HCT116 (cell line): ENCODE measurements around the gene AMACR. TPM values are rescaled to one million over a fixed set of nuclear protein-coding genes. Genes with fewer than 3 reads are reported as not detected.

Source experiments
- ATAC-seq: fragments of 200-7000 bp; cut with Tn5 transposase; 2 replicates; pipeline ENCODE4 v1.9.1; 2020; ENCODE audit warnings: mild to moderate bottlenecking, moderate library complexity
- BruUV-seq: library from RNA; stranded (reverse); fragments of 400-500 nt; replicated peaks from 2 replicates; lab custom pipeline; 2021; lab: Mats Ljungman, UMichigan
- CTCF ChIA-PET: fragments of 300-600 bp; sonication (Branson Sonifier 250); formaldehyde crosslinking; loops from one replicate; lab custom pipeline; 2021; ENCODE audit warnings: antibody characterized with exemption; lab: Charles Lee
- POLR2A ChIA-PET: fragments of 300-600, 350-600 bp; sonication (Branson Sonifier 250); formaldehyde crosslinking; loops from one replicate; lab custom pipeline; 2021; ENCODE audit warnings: antibody characterized with exemption; lab: Charles Lee
- RAD21 ChIA-PET, 2 experiments: fragments of 300-600 bp; sonication (Branson Sonifier 250); formaldehyde crosslinking; loops; one replicate each; lab custom pipeline; 2023; ENCODE audit warnings: low total read pairs in 2 of 2; ENCODE audit not compliant: uncharacterized antibody in 2 of 2, unreplicated experiment in 2 of 2, low non-redundant PET in 1 of 2; lab: Charles Lee
- DNase-seq: peaks from one replicate; pipeline ENCODE4 v3.0.0-alpha.2; 2010; ENCODE audit warnings: low read depth, low spot score
- H2AFZ ChIP-seq: fragments of 200-600 bp; shearing (Covaris generic), sonication (generic); 2 replicates; pipeline ENCODE4 v1.6.1; 2017; ENCODE audit warnings: low read depth, mixed run types, mixed read lengths, antibody characterized with exemption, low read length; ENCODE audit not compliant: poor library complexity, severe bottlenecking
- H3K27ac ChIP-seq: 2 replicates; pipeline ENCODE4 v1.5.1; 2012; ENCODE audit warnings: low read depth, low read length
- H3K27me3 ChIP-seq: fragments of 200-600 bp; sonication (generic); 2 replicates; pipeline ENCODE4 v1.6.1; 2016; ENCODE audit warnings: mixed run types, low read length, mixed read lengths; ENCODE audit not compliant: insufficient read depth
- H3K36me3 ChIP-seq, 2 experiments: fragments of 200-500 bp in 1 of 2; fragments of 200-600 bp in 1 of 2; sonication (Bioruptor generic) in 1 of 2; sonication (generic) in 1 of 2; 2 replicates each; pipeline versions ENCODE4 v1.5.1 to v1.6.1; 2014 to 2016; ENCODE audit warnings: low read length in 2 of 2, inconsistent platforms in 1 of 2, mixed read lengths in 1 of 2, mixed run types in 1 of 2; ENCODE audit not compliant: insufficient read depth in 2 of 2, control insufficient read depth in 1 of 2
- H3K4me1 ChIP-seq, 2 experiments: fragments of 200-600 bp in 1 of 2; sonication (generic) in 1 of 2; 2 replicates each; pipeline versions ENCODE4 v1.5.1 to v1.6.1; 2012 to 2017; ENCODE audit warnings: low read length in 2 of 2, inconsistent platforms in 1 of 2, mild to moderate bottlenecking in 1 of 2, mixed read lengths in 1 of 2, mixed run types in 1 of 2, moderate library complexity in 1 of 2; ENCODE audit not compliant: insufficient read depth in 2 of 2, control insufficient read depth in 1 of 2
- H3K4me2 ChIP-seq: fragments of 200-600 bp; sonication (generic); 2 replicates; pipeline ENCODE4 v1.6.1; 2017; ENCODE audit warnings: mixed run types, low read length, mixed read lengths
- H3K4me3 ChIP-seq, 2 experiments: fragments of 200-600 bp in 1 of 2; sonication (generic) in 1 of 2; replicated peaks in 1 of 2; 2 replicates each; pipeline ENCODE4 v1.5.1; 2011 to 2016; ENCODE audit warnings: low read length in 2 of 2, control low read depth in 1 of 2, low read depth in 1 of 2, mild to moderate bottlenecking in 1 of 2, mixed read lengths in 1 of 2, mixed run types in 1 of 2
- H3K79me2 ChIP-seq: fragments of 200-600 bp; sonication (generic); 2 replicates; pipeline ENCODE4 v1.6.1; 2017; ENCODE audit warnings: mild to moderate bottlenecking, mixed run types, low read length, moderate library complexity, mixed read lengths; ENCODE audit not compliant: insufficient read depth
- H3K9ac ChIP-seq: fragments of 200-600 bp; sonication (generic); 2 replicates; pipeline ENCODE4 v1.6.1; 2016; ENCODE audit warnings: low read length, mixed read lengths
- H3K9me2 ChIP-seq: fragments of 200-600 bp; sonication (generic), shearing (Covaris generic); 2 replicates; pipeline ENCODE4 v1.6.1; 2017; ENCODE audit warnings: mixed run types, mild to moderate bottlenecking, moderate library complexity; ENCODE audit not compliant: insufficient read depth
- H3K9me3 ChIP-seq, 2 experiments: fragments of 200-500 bp in 1 of 2; fragments of 200-600 bp in 1 of 2; sonication (Bioruptor generic) in 1 of 2; sonication (generic) in 1 of 2; 2 replicates each; pipeline ENCODE4 v1.6.1; 2014 to 2017; ENCODE audit warnings: low read length in 2 of 2, mixed read lengths in 2 of 2, inconsistent platforms in 1 of 2, low read depth in 1 of 2, mild to moderate bottlenecking in 1 of 2, mixed run types in 1 of 2, moderate library complexity in 1 of 2; ENCODE audit not compliant: control insufficient read depth in 1 of 2, insufficient read depth in 1 of 2
- H4K20me1 ChIP-seq: fragments of 200-600 bp; sonication (generic), shearing (Covaris generic); 2 replicates; pipeline ENCODE4 v1.6.1; 2017; ENCODE audit warnings: mixed run types, mild to moderate bottlenecking, moderate library complexity; ENCODE audit not compliant: insufficient read depth
- ATF3 ChIP-seq: IDR thresholded peaks from 2 replicates; pipeline ENCODE4 v1.6.1; 2012
- CBX3 ChIP-seq: IDR thresholded peaks from 2 replicates; pipeline ENCODE4 v1.6.1; 2012; ENCODE audit warnings: low read depth
- EGR1 ChIP-seq: IDR thresholded peaks from 2 replicates; pipeline ENCODE4 v1.6.1; 2012; ENCODE audit warnings: low read depth
- ELF1 ChIP-seq: IDR thresholded peaks from 2 replicates; pipeline ENCODE4 v1.6.1; 2012; ENCODE audit warnings: low read depth, borderline replicate concordance
- EZH2phosphoT487 ChIP-seq: fragments of 200-600 bp; IDR thresholded peaks from 2 replicates; pipeline ENCODE4 v1.6.1; 2018; ENCODE audit warnings: antibody characterized with exemption, borderline replicate concordance
- POLR2A ChIP-seq: IDR thresholded peaks from 2 replicates; pipeline ENCODE4 v1.7.0; 2011; ENCODE audit warnings: borderline replicate concordance; ENCODE audit not compliant: insufficient read depth, insufficient read length; ENCODE audit errors: extremely low read depth
- POLR2AphosphoS5 ChIP-seq: IDR thresholded peaks from 2 replicates; pipeline ENCODE4 v1.6.1; 2011; ENCODE audit warnings: mild to moderate bottlenecking, low read depth, low read length, moderate library complexity
- SP1 ChIP-seq: IDR thresholded peaks from 2 replicates; pipeline ENCODE4 v1.6.1; 2012; ENCODE audit warnings: low read depth
- TCF7L2 ChIP-seq: IDR thresholded peaks from 2 replicates; pipeline ENCODE4 v1.7.0; 2011; ENCODE audit warnings: borderline replicate concordance, inconsistent platforms; ENCODE audit not compliant: insufficient read depth, insufficient read length; ENCODE audit errors: extremely low read depth
- YY1 ChIP-seq: IDR thresholded peaks from 2 replicates; pipeline ENCODE4 v1.6.1; 2011; ENCODE audit warnings: low read length, low read depth, moderate library complexity, mild to moderate bottlenecking; ENCODE audit not compliant: insufficient replicate concordance; ENCODE audit errors: extremely low read depth
- ZNF274 ChIP-seq: fragments of 200-500 bp; sonication (Bioruptor generic); IDR thresholded peaks from 2 replicates; pipeline ENCODE4 v1.6.1; 2014; ENCODE audit warnings: mild to moderate bottlenecking, low read depth, low read length, inconsistent platforms
- intact Hi-C: fragments of 100-400 bp; cut with micrococcal nuclease; formaldehyde crosslinking; loops from 2 replicates; pipeline ENCODE4 v1.10.0; 2022
- total RNA-seq: library from RNA; stranded (reverse); gene quantifications from one replicate; pipeline ENCODE4 v1.2.1, GENCODE V29; 2021; ENCODE audit not compliant: unreplicated experiment
- TF ChIP-seq, protein P1 (sequence below), 3 experiments: fragments of 200-600 bp in 1 of 3; sonication (generic) in 1 of 3; IDR thresholded peaks in 2 of 3; conservative IDR thresholded peaks in 1 of 3; 2 replicates each; pipeline ENCODE4 v1.5.1; 2012 to 2017; ENCODE audit warnings: low read depth in 2 of 3, low read length in 2 of 3, antibody characterized with exemption in 1 of 3, borderline replicate concordance in 1 of 3, control low read depth in 1 of 3, mild to moderate bottlenecking in 1 of 3, mixed read lengths in 1 of 3, mixed run types in 1 of 3, moderate library complexity in 1 of 3; ENCODE audit not compliant: insufficient read depth in 1 of 3
- TF ChIP-seq, protein P2 (sequence below): IDR thresholded peaks from 2 replicates; pipeline ENCODE4 v1.6.1; 2012; ENCODE audit warnings: low read depth

AMACR gene
- total RNA-seq, 1 experiment from 2014 or later: 4.3 TPM

GRCh38 chr5:34022121-34022705 is 14.4 kb upstream of the AMACR start (continued):
- TF ChIP-seq, protein P1, sequence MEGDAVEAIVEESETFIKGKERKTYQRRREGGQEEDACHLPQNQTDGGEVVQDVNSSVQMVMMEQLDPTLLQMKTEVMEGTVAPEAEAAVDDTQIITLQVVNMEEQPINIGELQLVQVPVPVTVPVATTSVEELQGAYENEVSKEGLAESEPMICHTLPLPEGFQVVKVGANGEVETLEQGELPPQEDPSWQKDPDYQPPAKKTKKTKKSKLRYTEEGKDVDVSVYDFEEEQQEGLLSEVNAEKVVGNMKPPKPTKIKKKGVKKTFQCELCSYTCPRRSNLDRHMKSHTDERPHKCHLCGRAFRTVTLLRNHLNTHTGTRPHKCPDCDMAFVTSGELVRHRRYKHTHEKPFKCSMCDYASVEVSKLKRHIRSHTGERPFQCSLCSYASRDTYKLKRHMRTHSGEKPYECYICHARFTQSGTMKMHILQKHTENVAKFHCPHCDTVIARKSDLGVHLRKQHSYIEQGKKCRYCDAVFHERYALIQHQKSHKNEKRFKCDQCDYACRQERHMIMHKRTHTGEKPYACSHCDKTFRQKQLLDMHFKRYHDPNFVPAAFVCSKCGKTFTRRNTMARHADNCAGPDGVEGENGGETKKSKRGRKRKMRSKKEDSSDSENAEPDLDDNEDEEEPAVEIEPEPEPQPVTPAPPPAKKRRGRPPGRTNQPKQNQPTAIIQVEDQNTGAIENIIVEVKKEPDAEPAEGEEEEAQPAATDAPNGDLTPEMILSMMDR (IDR thresholded peaks at IDR 0.05 in 2 of 3, conservative IDR thresholded peaks at IDR 0.05 in 1 of 3; ENCODE audit: borderline replicate concordance in 1 of 3, insufficient read depth in 1 of 3, low read depth in 2 of 3, low read length in 2 of 3): no peak
- TF ChIP-seq SP1: no peak
- TF ChIP-seq POLR2AphosphoS5: no peak
- TF ChIP-seq, all 23 proteins: peak for 0

DNA sequence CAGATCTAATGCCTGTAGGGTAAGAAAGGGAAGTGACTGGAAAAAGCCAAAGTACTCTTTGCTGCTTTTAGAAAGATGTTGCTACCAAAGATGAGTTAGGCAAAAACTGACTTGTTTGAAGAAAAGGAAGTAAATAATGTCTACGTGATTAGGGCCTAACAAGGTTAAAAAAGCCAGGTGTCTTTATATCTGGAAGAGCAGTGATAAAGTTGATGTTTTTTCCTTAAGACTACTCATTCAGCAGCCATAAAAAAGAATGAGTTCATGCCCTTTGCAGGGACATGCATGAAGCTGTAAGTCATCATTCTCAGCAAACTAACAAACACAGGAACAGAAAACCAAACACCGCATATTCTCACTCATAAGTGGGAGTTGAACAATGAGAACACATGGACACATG is 13.5 kb upstream of the AMACR start:
- Histone ChIP-seq H4K20me1 (no peaks in the 10 kb centered on the region), H3K27ac (no peak overlapping the region), H3K9me3 (no peaks in the 10 kb centered on the region), H3K36me3 (no peaks in the 10 kb centered on the region), H2AFZ (no peak overlapping the region), H3K9me2 (no peaks in the 10 kb centered on the region), H3K9ac (no peak overlapping the region), H3K79me2 (no peaks in the 10 kb centered on the region), H3K27me3 (no peaks in the 10 kb centered on the region), H3K4me3 (no peak overlapping the region), H3K4me2 (no peak overlapping the region), H3K4me1 (no peaks in the 10 kb centered on the region)
- intact Hi-C loops: no loop called here
- CTCF ChIA-PET: no interaction called here
- POLR2A ChIA-PET: no interaction called here
- TF ChIP-seq, protein P1 (IDR thresholded peaks at IDR 0.05 in 2 of 3, conservative IDR thresholded peaks at IDR 0.05 in 1 of 3; ENCODE audit: borderline replicate concordance in 1 of 3, insufficient read depth in 1 of 3, low read depth in 2 of 3, low read length in 2 of 3): no peak
- TF ChIP-seq POLR2A (no peak), ELF1 (no peak), ZNF274 (no peak), EZH2phosphoT487 (no peak), EGR1 (no peak), TCF7L2 (no peak), YY1 (no peak), ATF3 (no peak), CBX3 (no peak)
- TF ChIP-seq, protein P2, sequence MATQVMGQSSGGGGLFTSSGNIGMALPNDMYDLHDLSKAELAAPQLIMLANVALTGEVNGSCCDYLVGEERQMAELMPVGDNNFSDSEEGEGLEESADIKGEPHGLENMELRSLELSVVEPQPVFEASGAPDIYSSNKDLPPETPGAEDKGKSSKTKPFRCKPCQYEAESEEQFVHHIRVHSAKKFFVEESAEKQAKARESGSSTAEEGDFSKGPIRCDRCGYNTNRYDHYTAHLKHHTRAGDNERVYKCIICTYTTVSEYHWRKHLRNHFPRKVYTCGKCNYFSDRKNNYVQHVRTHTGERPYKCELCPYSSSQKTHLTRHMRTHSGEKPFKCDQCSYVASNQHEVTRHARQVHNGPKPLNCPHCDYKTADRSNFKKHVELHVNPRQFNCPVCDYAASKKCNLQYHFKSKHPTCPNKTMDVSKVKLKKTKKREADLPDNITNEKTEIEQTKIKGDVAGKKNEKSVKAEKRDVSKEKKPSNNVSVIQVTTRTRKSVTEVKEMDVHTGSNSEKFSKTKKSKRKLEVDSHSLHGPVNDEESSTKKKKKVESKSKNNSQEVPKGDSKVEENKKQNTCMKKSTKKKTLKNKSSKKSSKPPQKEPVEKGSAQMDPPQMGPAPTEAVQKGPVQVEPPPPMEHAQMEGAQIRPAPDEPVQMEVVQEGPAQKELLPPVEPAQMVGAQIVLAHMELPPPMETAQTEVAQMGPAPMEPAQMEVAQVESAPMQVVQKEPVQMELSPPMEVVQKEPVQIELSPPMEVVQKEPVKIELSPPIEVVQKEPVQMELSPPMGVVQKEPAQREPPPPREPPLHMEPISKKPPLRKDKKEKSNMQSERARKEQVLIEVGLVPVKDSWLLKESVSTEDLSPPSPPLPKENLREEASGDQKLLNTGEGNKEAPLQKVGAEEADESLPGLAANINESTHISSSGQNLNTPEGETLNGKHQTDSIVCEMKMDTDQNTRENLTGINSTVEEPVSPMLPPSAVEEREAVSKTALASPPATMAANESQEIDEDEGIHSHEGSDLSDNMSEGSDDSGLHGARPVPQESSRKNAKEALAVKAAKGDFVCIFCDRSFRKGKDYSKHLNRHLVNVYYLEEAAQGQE: no peak
- no TSS peak for BruUV-seq
- ATAC-seq (no peak), DNase-seq (no peak)
- RAD21 ChIA-PET: no interaction called here
